Activated T-cell treated with anti-CD3 and anti-CD28 coated beads, Interleukin-2, amount 50 U/mL, for 1 hour (primary cell): ENCODE results near the gene FCER2.

ENCODE experiments used
- DNase-seq: peaks from one replicate; pipeline ENCODE4 v3.0.0-alpha.2; 2020

FCER2 gene

DNA sequence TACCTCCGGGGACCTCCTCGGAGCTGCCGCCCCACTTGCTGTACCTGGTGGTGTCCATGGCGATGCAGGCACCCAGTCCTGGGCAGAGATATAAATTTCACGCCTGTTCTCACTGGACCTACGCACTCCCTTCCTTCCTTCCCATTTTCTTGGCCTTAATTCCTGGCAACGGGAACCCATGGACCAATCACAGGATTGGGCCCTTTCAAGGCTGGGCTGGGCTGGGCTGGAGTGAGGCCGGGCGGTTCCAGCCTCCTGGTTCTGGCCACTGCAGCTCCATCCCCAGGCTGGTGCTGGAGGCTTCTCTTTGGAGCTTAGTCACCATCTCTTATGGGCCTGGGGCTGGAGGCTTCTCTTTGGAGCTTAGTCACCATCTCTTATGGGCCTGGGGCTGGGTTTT lies 30.1 kb upstream of the FCER2 start, which contains the start of gene CLEC4G:
Gene CLEC4G, minus strand, starts transcription at position 66 of the 400 bp plus-strand sequence. Its CDS starts 8 bp downstream, at position 58.
- DNase-seq: no peak

DNA sequence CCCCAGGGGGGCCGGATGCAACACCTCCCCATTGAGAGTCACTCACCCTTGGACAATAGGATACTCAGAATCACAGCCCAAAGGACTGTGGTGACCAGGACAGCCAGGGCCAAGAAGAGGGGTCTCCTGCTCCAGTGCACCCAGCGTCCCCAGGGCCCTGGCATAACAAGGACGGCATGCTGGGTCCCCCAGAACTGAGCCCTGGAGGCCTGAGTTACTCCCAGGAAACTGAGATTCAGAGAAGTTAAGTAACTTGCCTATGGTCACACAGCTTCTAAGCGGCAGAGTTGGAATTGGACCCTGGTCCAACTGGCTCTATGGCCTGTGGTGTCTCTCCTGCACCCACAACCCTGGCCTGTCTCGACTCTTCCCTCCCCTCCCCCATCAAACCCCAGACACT lies 29.7 kb upstream of the FCER2 start:
- DNase-seq: no peak

DNA sequence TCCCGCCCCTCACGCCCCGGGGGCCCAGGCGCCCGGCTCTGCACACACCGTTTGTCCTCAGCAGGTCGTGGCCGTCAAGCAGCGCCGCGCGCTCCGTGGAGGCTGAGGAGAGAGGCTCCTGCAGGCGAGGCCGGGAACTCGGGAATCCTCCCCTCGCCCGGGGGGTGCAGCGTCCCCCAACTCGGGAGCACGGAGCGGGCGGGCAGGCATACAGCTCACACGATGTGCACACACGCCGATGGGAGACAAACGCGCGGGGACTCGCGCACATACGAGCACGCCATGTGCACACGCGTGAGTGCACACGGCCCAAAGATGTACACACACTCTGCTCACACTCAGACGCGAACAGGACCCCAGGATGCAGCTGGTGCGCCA lies 29.3 kb upstream of the FCER2 start:
- DNase-seq: no peak

DNA sequence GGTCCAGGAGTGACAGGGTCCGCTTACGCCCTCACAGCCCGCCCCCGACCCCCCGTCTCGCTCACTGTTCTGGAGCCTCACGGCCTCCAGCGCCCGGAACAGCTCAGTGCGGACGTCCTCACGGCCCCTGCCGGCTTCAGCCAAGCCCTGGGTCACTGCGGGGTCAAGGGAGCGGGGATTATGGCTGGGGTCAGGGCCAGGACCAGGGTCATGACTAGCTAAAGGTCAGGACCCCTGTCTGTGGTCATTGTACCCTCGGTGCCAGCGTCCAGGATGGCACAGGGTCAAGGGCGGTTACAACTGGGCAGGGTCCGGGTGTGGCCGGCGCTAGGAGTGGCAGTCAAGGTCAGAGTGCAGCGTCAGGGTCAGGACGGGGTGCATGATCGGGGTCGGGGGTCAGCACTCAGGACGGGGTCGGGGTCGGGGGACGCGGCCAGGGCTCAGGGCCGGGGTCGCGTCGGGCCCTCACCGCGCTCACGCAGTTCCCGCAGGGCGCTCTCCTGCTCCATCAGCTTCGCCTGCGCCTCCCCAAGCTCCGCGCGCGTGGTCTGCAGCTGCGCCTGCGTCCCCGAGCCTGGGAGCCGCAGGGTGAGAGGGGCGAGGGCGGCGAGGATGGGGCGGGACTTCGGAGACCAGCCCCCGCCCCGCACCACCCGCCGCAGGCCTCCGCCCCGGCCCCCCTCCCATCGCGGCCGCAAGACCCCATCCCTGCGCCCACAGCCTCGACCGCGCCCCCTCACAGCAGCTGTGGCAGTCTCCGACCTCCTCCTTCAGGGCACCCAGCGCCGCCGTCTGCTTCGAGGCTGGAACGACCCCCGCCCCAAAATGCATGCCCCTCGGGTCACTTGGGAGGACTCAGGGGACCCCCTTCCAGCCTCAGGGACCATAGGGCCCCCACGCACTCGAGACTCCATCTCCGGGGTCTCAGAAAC lies 28.6 kb upstream of the FCER2 start:
- no peak for DNase-seq

DNA sequence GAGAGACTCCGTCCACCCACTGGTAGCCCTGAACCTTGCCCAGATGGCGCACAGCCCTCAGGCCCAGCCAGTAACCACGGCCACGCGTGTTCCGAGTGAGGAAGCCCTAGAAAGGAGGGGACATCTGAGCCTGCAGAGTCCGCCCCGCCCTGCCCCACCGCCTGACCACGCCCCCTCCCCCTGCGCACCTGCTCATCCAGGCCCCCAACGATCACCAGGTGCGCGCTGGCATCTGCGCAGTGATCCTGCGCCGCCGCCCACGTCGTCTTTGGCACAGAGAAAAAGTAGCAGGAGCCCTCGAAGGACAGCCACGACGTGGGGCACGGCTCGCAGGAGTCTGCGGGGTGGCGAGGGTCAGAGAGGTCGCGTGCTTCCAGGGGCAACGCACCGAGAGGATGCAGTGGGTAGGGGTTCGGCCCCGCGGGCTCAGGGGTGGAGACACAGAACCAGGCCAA lies 27.9 kb upstream of the FCER2 start:
- DNase-seq: no peak

DNA sequence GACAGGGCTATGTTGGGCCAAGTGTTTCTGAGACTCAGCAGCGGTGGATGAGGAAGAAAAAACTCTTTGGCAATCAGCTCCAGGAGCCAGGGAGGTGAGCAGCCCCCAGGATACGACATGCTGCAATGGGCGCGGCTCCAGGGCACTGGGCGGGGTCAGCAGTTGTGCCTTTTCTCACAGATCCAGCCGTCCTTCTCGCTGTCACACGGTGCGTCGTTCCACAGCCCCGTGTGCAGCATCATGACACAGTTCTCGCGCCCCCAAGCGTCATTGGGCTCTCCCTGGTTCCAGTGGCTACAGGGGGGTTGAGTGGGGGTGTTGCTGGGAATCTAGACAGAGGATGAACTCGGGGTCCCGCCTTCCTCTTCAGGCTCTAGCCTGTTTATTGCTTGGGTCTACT lies 27.3 kb upstream of the FCER2 start:
- DNase-seq: no peak

DNA sequence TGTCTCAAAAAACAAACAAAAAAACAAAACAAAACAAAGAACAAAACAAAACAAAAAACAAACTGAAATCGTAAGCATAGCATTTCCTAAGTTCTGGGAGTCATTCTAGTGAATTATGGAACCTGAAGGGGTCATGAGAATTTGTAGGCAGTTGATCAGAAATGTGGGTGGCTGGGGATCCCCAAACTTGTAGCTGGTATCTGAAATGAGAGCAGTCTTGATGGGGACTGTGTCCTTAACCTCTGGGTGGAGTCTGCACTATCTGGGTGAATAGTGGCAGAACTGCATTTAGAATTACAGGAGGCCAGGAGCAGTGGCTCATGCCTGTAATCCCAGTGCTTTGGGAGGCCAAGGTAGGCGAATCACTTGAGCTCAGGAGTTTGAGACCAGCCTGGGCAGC lies 23.9 kb upstream of the FCER2 start:
- DNase-seq: no peak

DNA sequence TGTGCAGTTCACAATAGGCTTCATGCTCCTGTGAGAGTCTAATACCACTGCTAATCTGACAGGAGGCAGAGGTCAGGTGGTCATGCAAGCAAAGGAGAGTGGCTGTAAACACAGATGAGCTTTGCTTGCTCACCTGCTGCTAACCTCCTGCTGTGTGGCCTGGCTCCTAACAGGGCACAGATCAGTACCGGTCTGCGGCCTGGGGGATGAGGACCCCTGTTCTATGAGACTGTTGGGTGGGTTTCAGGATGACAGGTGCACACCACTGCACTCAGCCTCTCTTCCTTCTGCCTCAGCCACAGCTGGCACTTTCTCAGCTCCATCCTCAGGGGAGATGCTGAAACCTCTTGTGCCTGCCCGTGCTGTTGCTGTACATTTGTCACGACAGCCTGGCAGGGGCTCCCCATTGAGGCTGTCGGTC lies 20.3 kb upstream of the FCER2 start:
- DNase-seq: no peak

DNA sequence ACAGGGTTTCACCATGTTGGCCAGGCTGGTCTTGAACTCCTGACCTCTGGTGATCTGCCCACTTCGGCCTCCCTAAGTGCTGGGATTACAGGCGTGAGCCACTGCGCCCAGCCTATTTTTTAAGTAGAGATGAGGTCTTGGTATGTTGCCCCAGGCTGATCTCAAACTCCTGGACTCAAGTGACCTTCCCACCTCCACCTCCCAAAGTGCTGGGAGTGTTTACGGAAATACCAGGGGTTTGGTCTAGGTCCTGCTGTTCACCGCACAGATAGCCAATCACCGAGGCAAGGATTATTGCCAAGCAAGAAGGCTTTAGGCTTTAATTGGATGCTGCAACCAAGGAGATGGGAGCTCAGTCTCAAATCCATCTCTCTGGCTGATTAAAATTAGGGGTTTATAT lies 18.4 kb upstream of the FCER2 start:
- DNase-seq: no peak

DNA sequence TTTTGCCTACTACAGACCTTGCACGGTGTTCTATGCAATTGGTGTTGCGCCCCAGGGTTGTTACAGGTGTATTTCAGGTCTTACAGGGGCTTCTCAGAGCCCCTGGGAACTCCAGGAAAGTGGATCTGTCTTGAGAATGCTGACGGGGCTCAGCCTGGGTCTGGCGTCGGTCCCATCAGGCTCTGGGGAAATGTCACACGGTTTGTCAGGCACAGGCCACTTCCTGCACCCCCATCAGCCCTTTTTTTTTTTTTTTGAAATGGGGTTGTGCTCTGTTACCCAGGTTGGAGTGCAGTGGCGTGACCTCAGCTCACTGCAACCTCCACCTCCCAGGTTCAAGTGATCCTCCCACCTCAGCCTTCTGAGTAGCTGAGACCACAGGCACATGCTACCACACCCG lies 16.7 kb upstream of the FCER2 start:
- DNase-seq: no peak

DNA sequence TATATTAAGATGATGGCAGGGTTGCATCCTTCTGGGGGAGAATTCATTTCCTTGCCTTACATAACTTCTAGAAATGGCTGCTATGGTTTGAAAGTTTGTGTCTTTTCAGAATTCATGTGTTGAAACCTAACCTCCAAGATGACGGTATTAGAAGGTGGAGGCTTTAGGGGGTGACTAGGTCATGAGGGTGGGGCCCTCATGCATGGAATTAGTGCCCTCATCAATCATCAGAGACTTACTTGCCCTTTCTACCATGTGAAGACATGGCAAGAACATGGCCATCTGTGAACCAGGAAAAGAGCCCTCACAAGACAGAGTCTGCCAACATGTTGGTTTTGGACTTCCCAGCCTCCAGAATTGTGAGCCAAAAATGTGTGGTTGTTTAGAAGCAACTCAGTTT lies 14.8 kb upstream of the FCER2 start:
- DNase-seq: no peak

DNA sequence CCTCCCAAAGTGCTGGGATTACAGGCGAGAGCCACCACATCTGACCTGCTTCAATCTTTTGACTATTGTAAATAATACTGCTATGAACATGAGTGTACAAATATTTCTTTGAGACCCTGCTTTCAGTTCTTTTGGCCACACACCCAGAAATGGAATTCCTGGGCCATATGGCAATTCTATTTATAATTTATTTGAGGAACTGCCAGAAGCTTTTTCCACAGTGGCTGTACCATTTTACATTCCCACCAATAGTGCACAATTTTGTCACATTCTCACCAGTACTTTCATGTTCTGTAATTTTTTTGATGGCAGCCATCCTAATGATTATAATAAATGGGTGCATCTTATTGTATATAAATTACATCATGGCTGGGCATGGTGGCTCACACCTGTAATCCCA lies 13.7 kb upstream of the FCER2 start:
- no peak for DNase-seq

DNA sequence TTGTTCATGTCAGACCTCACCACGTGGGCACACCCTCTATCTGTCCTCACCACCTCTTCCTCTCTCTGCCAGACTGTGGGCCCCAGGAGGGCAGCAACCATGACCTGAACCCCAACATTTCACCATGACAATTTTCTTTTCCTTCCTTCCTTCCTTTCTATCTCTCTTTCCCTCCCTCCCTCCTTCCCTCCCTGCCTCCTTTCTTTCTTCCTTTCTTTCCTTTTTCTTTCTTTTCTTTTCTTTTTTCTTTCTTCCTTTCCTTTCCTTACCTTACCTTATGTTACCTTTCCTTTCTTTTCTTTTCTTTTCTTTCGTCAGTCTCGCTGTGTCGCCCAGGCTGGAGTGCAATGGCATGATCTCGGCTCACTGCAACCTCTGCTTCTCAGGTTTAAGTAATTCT lies 8.7 kb upstream of the FCER2 start:
- no peak for DNase-seq

DNA sequence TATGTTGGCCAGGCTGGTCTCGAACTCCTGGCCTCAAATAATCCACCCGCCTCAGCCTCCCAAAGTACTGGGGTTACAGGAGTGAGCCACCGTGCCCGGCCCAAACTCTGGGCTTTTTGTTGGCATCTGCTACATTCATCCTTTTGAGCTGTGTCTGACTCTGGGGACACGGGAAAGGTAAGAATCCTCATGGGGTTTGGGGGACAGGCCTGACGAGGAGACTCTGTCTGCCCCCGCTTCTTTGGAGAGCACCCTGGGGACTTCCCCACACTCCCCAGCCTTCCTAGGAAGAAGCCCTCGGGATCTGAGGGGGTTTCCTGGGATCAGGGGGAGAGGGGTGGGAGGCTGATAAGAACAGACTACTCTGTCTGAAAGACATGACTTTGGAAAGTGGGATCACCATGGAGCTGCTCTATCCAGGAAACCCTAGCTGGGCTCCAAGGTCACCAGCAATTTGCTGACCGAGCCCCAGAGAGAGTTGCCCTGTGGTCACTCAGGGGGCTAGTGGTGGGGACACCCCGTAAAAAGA lies 8.1 kb upstream of the FCER2 start:
- DNase-seq: no peak

DNA sequence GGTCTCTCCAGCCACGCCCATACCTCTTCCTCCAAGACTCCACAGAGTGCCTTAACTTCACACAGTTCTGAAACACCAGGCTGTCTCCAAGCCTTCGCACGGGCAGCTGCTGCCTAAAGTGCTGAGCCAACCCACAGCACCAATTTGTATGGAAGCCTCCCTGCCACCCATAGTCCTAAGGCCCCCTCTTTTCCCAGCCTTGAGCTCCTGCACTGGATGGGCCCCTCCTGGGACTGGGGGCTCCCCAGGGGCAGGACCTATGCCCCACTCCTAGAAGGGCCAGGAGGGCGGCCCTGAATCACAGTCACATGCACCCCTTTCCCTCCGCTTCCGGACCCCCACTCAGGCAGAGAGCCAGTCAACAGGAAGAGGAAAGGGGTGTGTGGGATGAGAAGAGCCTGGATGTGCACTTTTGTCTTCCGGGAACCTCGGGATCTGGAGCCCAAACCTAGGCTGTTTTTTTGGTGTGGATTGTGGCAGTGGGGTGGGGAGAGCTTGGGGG lies 5.1 kb upstream of the FCER2 start:
- no peak for DNase-seq

DNA sequence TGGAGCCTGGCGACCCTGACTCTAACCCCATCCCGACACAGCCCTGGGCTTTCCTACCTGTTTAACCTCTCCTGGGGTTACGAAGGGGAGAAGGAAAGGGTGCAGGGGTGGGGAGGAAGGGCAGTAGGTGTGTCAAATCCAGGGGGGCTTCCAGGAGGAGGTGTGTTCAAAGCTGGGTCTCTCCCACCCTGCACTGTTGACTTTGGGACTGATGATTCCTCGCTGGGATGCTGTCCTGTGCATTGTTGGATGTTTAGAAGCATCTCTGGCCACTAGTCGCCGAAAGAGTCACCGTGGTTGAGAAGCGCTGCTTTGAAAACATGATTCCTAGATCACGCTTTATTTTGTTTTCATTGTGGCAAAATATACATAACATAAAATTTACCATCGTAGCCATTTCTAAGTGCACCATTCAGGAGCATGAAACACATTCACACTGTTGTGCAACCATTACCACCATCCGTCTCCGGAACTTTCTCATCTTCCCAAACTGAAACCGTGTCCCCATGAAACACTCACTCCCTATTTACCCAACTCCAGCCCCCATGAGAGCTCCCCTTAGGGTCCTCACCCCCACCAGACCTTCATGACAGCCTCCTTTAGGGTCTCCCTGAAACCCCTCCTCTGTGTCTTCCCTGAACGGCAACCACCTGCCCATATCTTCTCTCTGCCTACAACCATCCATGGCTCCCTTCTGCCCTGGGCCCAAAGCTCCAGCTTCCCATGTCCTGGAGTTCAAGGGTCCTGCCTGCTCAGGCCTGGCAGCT lies 4.4 kb upstream of the FCER2 start:
- DNase-seq: no peak

DNA sequence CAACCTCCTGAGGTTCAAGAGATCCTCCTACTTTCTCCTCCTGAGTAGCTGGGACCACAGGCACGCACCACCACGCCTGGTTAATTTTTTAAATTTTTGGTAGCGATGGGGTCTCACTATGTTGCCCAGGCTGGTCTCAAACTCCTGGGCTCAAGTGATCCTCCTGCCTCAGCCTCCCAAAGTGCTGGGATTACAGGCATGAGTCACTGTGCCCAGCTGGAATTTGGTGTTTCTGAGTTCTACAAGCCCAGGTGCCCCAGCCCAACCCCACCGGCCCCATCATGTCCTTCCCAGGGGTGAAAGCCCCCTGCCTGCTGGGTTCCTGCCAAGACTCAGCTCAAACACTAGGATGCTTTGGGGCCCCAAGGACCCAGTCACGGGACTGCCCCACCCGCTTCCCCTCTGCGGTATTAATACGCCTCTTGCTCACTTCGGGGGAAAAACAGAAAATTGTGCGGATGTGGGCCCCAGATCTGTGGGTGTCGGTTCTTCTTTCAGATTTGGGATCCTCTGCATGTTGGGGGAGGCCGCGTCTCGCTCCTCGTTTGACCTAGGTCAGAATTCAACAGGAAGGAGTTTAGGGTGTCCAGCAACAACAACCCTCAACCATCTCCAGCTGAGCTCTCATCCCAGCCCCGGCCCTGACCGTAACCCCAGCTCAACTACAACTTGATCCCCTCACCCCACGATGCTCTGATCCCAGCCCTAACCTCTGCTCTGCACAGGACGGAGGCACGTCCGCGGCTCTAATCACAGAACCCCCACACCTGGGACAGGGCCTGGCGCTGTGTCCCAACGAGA lies 3.7 kb upstream of the FCER2 start:
- peak; percentile 62 for DNase-seq

DNA sequence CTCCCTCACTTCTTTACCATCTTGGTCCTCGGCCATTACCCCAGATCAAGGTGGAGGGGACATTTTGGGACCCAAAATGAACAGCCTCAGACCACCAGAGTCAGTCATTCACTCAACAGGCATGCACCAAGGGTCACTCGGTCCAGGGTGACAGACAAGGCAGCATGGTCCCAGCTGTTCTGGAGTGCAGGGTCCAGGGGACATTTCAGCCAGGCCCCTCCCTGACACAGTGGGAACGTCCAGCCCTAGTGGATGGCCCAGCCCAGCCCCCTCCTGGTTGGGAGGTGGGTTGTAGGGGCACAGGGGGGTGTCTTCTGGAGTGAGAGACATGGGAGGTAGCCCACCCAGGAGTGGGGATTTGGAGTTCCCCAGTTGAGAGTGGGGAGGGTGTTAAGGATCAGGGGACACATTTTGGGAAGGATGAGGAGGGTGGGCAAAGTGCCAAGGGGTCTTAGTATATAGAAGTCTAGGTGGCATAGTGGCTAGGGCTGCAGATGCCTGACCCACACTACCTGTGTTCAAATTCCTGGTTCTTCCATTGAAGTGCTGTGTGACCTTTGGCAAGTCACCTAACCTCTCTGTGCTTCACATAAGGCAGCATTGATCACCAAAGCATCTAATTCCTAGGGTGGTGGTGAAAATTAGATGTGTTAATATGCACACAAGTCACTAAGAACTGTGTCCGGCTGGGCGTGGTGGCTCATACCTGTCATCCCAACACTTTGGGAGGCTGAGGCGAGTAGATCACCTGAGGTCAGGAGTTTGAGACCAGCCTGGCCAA lies 2.5 kb upstream of the FCER2 start:
- no peak for DNase-seq

DNA sequence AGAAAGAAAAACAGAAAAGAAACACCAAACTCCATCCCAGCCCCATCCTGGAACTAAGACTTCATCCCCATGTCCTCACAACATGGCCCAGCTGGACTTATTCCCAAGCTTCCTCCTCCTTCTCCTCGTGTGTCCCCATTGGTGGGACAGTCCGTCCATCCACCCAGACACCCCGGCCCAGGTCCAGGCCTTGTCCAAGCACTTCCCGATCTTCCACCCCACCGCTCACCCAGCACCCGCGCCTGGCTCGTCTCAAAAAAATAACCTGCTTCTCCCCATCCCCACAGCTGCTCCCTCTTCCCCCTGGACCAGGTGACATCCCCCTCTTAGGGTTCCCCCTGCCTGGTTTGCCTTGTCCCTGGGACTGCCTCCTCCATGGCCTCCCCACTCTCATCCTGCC lies 1.4 kb upstream of the FCER2 start:
- no peak for DNase-seq

DNA sequence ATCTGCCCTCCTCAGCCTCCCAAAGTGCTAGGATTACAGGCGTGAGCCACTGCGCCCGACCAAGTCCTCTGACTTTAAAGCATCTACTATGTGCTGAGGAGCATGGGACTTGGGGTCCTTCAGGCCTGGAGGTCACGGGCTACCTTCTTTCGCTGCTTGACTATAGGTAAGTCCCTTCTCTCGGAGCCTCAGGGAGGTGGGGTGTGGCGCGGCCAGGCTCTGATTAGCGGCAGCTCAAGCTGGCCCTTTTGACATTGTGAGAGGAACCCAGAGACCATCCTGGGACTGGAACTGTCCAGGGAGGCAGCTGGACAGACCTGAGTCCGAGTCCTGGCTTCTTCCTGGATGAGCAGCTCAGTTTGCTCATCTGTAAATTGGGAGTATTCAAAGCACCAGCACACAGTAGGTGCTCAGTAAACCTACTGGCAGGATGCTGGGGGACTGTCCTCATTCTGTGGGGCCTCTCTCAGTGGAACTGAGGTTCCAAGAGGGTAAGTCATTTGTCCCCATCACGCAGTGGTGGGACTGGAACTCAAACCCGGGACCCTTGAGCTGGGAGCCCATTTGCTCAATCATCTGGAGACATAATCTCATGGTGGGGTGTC lies 780 bp downstream of the FCER2 start:
- DNase-seq: no peak
